Mesothelial cell of epicardium (in vitro differentiated cells): Measurements from ENCODE around the gene SGMS1. TPM values are rescaled to one million over a fixed set of nuclear protein-coding genes. Genes with fewer than 3 reads are reported as not detected.

Source experiments
- DNase-seq, 2 experiments: peaks; one replicate each; pipeline ENCODE4 v3.0.0; 2021; ENCODE audit warnings: low spot score in 2 of 2; ENCODE audit not compliant: unreplicated experiment in 2 of 2
- H3K27ac Mint-ChIP-seq: 2 replicates; pipeline ENCODE4 v1.8.0; 2021; ENCODE audit warnings: mixed read lengths
- H3K27me3 Mint-ChIP-seq: 2 replicates; pipeline ENCODE4 v1.8.0; 2021; ENCODE audit warnings: low read depth, mixed read lengths
- H3K36me3 Mint-ChIP-seq: 2 replicates; pipeline ENCODE4 v1.8.0; 2021; ENCODE audit warnings: mixed read lengths
- H3K4me1 Mint-ChIP-seq: 2 replicates; pipeline ENCODE4 v1.8.0; 2021; ENCODE audit warnings: mixed read lengths
- H3K4me3 Mint-ChIP-seq: 2 replicates; pipeline ENCODE4 v1.8.0; 2021; ENCODE audit warnings: mild to moderate bottlenecking, moderate library complexity, mixed read lengths
- H3K9me3 Mint-ChIP-seq: 2 replicates; pipeline ENCODE4 v1.8.0; 2021; ENCODE audit warnings: mixed read lengths
- total RNA-seq: library from RNA; stranded (reverse); gene quantifications from 3 replicates; pipeline ENCODE4 v1.2.1, GENCODE V29; 2021
- TF ChIP-seq, protein P1 (sequence below): fragments of 200-600 bp; sonication (generic); IDR thresholded peaks from one replicate; pipeline ENCODE4 v1.5.0; 2021; ENCODE audit warnings: antibody characterized with exemption; ENCODE audit not compliant: unreplicated experiment

SGMS1 gene
- total RNA-seq, 1 donor from 2014 or later: 14.9 TPM

- H3K9me3 Mint-ChIP-seq: no peaks in the 10 kb centered on the region
- TF ChIP-seq, protein P1, sequence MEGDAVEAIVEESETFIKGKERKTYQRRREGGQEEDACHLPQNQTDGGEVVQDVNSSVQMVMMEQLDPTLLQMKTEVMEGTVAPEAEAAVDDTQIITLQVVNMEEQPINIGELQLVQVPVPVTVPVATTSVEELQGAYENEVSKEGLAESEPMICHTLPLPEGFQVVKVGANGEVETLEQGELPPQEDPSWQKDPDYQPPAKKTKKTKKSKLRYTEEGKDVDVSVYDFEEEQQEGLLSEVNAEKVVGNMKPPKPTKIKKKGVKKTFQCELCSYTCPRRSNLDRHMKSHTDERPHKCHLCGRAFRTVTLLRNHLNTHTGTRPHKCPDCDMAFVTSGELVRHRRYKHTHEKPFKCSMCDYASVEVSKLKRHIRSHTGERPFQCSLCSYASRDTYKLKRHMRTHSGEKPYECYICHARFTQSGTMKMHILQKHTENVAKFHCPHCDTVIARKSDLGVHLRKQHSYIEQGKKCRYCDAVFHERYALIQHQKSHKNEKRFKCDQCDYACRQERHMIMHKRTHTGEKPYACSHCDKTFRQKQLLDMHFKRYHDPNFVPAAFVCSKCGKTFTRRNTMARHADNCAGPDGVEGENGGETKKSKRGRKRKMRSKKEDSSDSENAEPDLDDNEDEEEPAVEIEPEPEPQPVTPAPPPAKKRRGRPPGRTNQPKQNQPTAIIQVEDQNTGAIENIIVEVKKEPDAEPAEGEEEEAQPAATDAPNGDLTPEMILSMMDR: no peak
- peaks cover 13% of the 10 kb centered on the region for H3K27me3 Mint-ChIP-seq
- H3K27ac Mint-ChIP-seq: no peak overlapping the region
- H3K4me1 Mint-ChIP-seq: peaks cover 9% of the 10 kb centered on the region
- no peak for DNase-seq
- H3K36me3 Mint-ChIP-seq: no peaks in the 10 kb centered on the region
- peak overlapping the region; percentile 68 for H3K4me3 Mint-ChIP-seq
Measured at GRCh38 chr10:50417486-50417885, 206.3 kb downstream of the SGMS1 start.

GRCh38 chr10:50416881-50417280 is 206.9 kb downstream of the SGMS1 start:
- Mint-ChIP-seq H3K27ac (no peak overlapping the region), H3K36me3 (no peaks in the 10 kb centered on the region), H3K9me3 (no peaks in the 10 kb centered on the region), H3K4me1 (peaks cover 9% of the 10 kb centered on the region), H3K27me3 (peaks cover 13% of the 10 kb centered on the region), H3K4me3 (no peak overlapping the region)
- TF ChIP-seq, protein P1: no peak
- no peak for DNase-seq

- H3K36me3 Mint-ChIP-seq: no peaks in the 10 kb centered on the region
- no peaks in the 10 kb centered on the region for H3K9me3 Mint-ChIP-seq
- H3K4me1 Mint-ChIP-seq: peaks cover 9% of the 10 kb centered on the region
- no peak overlapping the region for H3K27ac Mint-ChIP-seq
- no peak for DNase-seq
- TF ChIP-seq, protein P1: no peak
- H3K4me3 Mint-ChIP-seq: no peak overlapping the region
- H3K27me3 Mint-ChIP-seq: peaks cover 13% of the 10 kb centered on the region
Measured at GRCh38 chr10:50416181-50416824, 207.5 kb downstream of the SGMS1 start.

DNA sequence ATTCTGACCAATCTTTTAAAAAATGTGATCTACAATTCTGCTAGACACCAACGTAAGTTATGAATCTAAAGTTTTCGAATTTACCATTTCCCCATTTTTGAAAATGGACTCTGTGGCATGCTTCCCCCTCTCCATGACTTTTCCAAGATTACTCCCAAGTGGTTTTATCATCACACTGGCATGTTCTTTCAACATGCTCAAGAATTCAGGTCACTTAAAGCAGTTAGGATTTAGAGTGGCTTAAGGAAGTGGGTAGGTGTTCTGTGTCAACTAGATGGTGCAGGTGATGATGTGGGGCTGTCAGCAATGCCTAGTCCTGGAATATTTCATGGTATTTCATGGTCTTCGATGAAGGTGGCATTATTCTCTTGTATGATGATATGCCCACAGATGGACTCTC is 208.5 kb downstream of the SGMS1 start:
- H3K9me3 Mint-ChIP-seq: no peaks in the 10 kb centered on the region
- H3K27me3 Mint-ChIP-seq: peaks cover 13% of the 10 kb centered on the region
- no peak for DNase-seq
- H3K36me3 Mint-ChIP-seq: no peaks in the 10 kb centered on the region
- TF ChIP-seq, protein P1: no peak
- H3K27ac Mint-ChIP-seq: no peak overlapping the region
- H3K4me1 Mint-ChIP-seq: peaks cover 9% of the 10 kb centered on the region
- no peak overlapping the region for H3K4me3 Mint-ChIP-seq

GRCh38 chr10:50410066-50410811 is 213.5 kb downstream of the SGMS1 start:
- TF ChIP-seq, protein P1: no peak
- no peak for DNase-seq
- Mint-ChIP-seq H3K4me3 (no peak overlapping the region), H3K4me1 (no peaks in the 10 kb centered on the region), H3K36me3 (no peaks in the 10 kb centered on the region), H3K9me3 (no peaks in the 10 kb centered on the region), H3K27me3 (no peaks in the 10 kb centered on the region), H3K27ac (no peak overlapping the region)
